ENCODE data around the gene SH2D3C.
A peak's percentile ranks its signal among the peaks of the same experiment; 100 is the strongest.

SH2D3C gene

GRCh38 chr9:127739614-127740330 is 38.7 kb downstream of the SH2D3C start:
- no peak for DNase-seq

DNA sequence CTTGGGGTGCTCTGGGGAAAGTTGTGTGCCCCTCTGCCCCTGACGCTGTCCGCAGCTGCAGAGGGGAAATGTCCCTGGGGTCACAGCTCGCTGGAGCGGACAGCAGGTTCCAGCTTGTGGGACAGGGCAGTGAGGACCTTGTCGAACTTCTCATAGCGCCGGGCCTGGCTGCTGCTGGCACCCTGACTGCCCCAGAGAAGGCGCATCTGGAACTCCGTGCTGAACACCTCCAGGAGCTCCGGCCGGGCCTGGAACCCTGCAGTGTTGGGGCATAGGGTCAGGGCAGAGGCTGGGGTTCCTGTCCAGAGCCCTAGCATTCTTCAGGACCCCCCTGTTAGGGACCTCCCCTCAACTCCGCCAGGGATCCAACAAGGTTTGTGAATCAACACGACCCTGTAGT is 39.8 kb downstream of the SH2D3C start:
- DNase-seq = no peak

DNA sequence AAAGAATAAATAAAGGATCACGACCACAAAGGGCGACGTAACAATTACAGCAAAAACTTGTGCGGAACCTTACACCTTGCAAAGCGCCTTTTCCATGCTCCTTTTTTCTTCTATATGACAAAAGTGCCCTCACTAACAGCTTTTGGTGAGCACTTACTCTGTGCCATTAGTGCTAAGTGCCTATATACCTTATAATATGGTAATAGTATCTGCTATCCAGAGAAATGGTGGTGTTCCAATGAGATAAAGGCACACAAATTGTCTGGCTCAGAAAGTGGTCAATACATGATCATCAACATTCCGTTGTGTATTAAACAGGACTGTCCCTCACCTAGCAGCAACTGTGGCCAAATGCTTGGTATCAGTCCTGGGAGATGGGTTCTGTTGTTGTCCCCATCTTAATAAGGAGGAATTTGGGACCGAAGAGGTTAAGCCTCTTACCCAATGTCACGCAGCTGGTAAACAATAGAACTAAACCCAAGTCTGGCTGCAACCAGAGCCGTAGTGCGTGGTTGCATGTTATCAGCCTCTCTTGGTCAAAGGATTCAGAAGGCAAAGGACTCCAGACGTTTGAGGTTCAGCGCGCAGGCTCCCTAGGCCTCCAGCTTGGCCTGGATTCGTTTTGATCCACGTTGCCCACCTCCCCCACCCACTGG is 42.8 kb downstream of the SH2D3C start:
- DNase-seq = no peak

GRCh38 chr9:127734747-127735529 is 43.5 kb downstream of the SH2D3C start, which contains the start of gene TOR2A:
TOR2A (minus strand) TSS chr9:127735294; CDS start chr9:127735270, 24 bp downstream.
- peak; percentile 92 to 96 for DNase-seq

DNA sequence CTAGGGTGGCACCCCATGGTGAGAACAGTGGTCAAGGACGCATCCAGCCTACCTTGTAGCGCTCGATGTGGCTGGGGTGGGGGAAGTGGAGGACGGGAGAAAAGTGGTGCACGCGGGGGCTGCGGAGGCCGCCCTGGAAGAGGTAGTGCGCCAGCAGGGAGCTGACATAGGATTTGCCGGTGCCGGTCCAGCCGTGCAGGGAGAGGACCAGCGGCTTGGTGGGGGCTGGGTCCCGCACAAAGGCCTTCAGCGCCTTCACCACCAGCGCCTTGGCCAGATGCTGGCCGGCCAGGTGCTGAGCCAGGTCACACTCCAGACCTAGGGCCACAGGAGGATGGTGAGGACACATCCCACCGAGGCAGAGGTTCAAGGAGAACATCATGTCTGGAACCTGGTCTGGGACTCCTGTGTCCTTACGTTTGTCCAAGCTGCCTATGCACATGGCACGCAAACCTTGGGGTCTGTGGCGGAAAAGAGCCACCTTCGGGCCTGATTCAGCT is 44.2 kb downstream of the SH2D3C start:
- DNase-seq = no peak

GRCh38 chr9:127733614-127734013 is 44.9 kb downstream of the SH2D3C start:
- no peak for DNase-seq

DNA sequence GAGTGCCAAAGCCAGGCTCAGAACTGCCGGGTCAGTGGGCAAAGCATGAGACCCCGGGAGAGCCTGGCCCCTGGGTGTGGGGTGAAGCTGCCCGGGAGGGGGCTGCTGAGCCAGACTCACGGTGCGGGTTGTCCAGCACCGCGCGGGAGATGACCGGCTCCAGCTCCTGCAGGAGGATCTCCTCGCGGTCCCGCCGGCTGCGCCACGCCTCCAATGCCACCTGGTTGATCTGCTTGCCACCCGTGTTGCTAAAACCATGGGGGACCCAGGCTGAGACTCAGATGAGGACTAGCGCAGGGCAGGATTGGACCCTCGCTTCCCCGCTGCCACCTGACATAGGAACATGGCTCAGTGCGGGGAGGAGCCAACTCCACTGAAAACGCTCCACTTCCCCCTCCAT is 46.0 kb downstream of the SH2D3C start:
- DNase-seq = no peak

- DNase-seq = no peak
These were observed 46.5 kb downstream of the SH2D3C start for GRCh38 chr9:127731938-127732337.

GRCh38 chr9:127730799-127731410 is 47.6 kb downstream of the SH2D3C start:
- no peak for DNase-seq

- DNase-seq = no peak
These were observed 48.2 kb downstream of the SH2D3C start for GRCh38 chr9:127730262-127730661.

DNA sequence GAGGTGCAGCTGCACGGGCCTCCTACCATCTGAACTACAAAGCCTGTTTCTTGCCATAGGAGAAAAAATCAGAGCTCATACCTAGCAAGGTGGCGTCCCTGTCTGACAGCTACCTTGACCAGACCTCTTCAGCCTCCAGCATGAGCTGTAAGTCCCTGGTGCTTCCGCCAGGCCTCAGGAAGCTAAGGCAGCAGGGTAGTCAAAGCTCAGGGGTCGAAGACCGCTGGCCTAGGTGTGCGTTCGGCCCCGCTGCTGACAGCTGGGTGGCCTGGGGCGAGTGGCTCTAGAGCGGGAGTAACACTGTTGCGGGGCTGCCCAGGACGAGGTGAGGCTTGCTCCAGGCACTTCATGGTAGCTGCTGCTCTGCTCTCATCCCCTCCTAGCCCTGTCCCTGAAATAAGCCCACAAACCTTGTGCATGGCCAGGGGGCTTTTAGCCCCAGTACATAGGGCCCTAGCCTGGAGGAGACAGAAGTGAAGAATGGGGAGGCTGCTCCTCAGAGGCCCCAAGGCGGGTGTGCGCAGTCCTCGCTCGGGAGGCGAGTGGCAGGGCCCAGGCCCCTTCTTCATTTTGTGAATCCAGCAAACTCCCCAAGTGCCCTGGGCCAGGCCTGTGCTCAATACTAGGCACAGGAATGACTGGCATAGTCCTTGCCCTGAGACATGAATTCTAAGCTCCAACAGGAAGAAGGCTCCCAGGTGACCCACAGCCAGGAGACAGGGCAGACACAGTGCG is 48.8 kb downstream of the SH2D3C start:
- no peak for DNase-seq

DNA sequence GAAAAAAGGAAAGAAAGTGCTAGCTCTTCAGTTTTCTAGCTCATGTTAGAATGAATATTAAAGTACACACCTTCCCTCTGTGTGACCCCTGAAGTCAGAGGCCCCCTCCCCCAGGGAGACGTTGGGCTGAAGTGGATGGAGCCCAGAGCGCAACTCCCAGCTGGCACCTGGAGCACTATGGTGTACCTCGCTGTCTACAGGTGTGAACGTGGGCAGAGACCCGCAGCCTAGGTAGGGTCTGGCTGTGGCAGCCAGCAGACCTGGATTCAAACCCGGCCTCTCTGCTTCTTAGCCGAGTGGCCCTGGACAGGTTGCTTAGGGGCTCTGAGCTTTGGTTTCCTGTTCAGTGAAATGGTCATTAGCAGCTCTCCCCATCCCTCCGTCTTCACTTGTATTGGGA is 49.7 kb downstream of the SH2D3C start:
- DNase-seq = no peak

GRCh38 chr9:127726871-127727270 is 51.6 kb downstream of the SH2D3C start:
- DNase-seq = no peak

DNA sequence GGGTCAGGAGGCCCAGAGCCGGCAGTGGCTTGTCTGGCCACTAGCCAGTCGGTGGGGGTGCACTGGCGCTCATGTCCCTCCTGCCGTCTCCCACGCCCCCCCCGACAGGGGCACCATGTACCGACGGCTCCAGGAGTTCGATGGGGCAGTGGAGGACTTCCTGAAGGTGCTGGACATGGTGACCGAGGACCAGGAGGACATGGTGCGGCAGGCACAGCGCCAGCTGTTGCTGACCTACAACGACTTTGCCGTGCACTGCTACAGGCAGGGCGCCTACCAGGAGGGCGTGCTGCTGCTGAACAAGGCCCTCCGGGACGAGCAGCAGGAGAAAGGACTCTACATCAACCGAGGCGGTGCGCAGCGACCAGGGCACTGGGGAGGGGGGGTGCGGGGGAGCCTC is 54.5 kb downstream of the SH2D3C start:
- DNase-seq = no peak

- no peak for DNase-seq
These were observed 55.0 kb downstream of the SH2D3C start for GRCh38 chr9:127723444-127723843.

DNA sequence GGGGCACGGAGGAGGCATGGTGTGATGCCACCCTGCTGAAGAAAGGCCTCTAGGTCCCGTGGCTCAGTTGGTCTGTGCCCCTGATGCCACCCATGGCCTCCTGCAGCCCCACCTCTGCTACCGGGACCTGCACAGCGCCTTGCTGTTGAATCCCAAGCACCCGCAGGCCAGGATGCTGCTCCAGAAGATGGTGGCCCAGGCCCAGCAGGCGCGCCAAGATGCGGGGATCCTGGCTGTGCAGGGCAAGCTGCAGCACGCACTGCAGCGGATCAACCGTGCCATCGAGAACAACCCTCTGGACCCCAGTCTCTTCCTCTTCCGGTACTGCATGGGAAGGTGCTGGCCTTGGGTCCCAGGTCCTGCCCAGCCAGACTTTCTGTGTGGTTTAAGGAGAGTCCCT is 55.5 kb downstream of the SH2D3C start:
- no peak for DNase-seq

- DNase-seq = no peak
These were observed 56.3 kb downstream of the SH2D3C start for GRCh38 chr9:127722055-127722745.

GRCh38 chr9:127721391-127721821 is 57.1 kb downstream of the SH2D3C start:
- peak in 1 of 2 experiments; percentile 31 for DNase-seq

DNA sequence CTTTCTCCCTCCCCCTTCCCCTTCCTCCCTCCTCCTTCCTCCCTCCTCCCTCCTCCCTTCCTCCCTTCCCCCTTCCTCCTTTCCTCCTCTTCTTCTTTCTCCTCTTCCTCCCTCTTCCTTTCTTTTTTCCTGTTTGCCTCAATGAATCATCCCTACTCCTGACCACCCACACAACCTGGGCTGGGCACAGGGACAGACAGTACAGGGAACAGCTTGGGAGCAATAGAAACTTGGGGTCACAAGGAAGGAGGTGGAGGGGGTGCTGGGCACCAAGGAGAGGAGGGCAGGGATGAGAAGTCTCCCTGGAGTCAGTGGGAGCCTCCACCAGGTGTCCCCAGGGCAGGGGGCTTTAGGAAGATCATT is 57.6 kb downstream of the SH2D3C start:
- DNase-seq = no peak

GRCh38 chr9:127720031-127720864 is 58.2 kb downstream of the SH2D3C start:
- no peak for DNase-seq

DNA sequence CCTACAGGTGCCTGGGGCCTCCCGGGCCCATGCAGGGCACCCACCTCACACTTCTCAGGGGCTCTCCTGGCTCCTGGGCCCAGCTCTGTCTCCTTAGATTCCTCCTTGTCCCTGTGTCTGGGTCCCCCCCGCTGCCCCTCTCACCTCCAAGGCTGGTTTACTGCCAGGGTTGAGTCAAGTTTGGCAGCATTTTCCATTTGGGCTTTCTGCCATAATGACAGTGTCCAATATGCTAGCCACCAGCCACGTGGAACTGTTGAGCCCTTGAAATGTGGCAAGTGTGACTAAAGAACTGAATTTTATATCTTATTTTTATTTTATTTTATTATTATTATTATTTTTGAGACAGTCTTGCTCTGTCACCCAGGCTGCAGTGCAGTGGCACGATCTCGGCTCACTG is 60.7 kb downstream of the SH2D3C start:
- DNase-seq = no peak
